Endothelial cell of umbilical vein (primary cell): Measurements from ENCODE around the gene TLNRD1. TPM values are rescaled to one million over a fixed set of nuclear protein-coding genes. Genes with fewer than 3 reads are reported as not detected.

Experiments
- BruUV-seq: library from RNA; stranded (reverse); fragments of 400-500 nt; replicated peaks from 2 replicates; lab custom pipeline; 2021; lab: Mats Ljungman, UMichigan
- CTCF ChIA-PET: fragments of 300-600, 350-600 bp; sonication (Branson Sonifier 250); formaldehyde crosslinking; loops from one replicate; lab custom pipeline; 2021; ENCODE audit warnings: antibody characterized with exemption, inconsistent platforms; lab: Charles Lee
- POLR2A ChIA-PET: fragments of 300-600, 350-600 bp; sonication (Branson Sonifier 250); formaldehyde crosslinking; loops from one replicate; lab custom pipeline; 2021; ENCODE audit warnings: antibody characterized with exemption, inconsistent platforms; lab: Charles Lee
- DNase-seq: peaks from one replicate; pipeline ENCODE4 v3.0.0-alpha.2; 2011; ENCODE audit warnings: low read depth, low spot score
- FAIRE-seq: peaks from 2 replicates; lab custom pipeline; 2011; peaks lifted over from hg19 to GRCh38; lab: Jason Lieb, UNC
- H2AFZ ChIP-seq: 2 replicates; pipeline ENCODE4 v1.6.0; 2012; ENCODE audit warnings: low read depth, low read length, control low read depth, inconsistent platforms
- H3K27ac ChIP-seq: 2 replicates; pipeline ENCODE4 v1.5.1; 2011; ENCODE audit warnings: low read depth, mild to moderate bottlenecking, control low read depth, low read length, moderate library complexity; ENCODE audit not compliant: insufficient read depth
- H3K27me3 ChIP-seq, 2 experiments: 2 replicates each; pipeline versions ENCODE4 v1.6.0 to v1.6.1; 2011; ENCODE audit warnings: low read length in 2 of 2, mixed read lengths in 1 of 2; ENCODE audit not compliant: control insufficient read depth in 2 of 2, insufficient read depth in 2 of 2
- H3K36me3 ChIP-seq, 2 experiments: 2 replicates in 1 of 2; 3 replicates in 1 of 2; pipeline ENCODE4 v1.5.1; 2011; ENCODE audit warnings: low read length in 2 of 2, mild to moderate bottlenecking in 1 of 2, moderate library complexity in 1 of 2; ENCODE audit not compliant: control insufficient read depth in 2 of 2, insufficient read depth in 2 of 2; ENCODE audit errors: extremely low read depth in 1 of 2
- H3K4me1 ChIP-seq: 3 replicates; pipeline ENCODE4 v1.5.1; 2011; ENCODE audit warnings: mild to moderate bottlenecking, low read length; ENCODE audit not compliant: control insufficient read depth, insufficient read depth; ENCODE audit errors: extremely low read depth
- H3K4me2 ChIP-seq: 2 replicates; pipeline ENCODE4 v1.6.1; 2011; ENCODE audit warnings: low read length, control low read depth, mixed read lengths; ENCODE audit not compliant: insufficient read depth
- H3K4me3 ChIP-seq, 3 experiments: fragments of 200-600 bp in 1 of 3; sonication (generic), shearing (Covaris generic) in 1 of 3; replicated peaks in 1 of 3; 2 replicates each; pipeline ENCODE4 v1.5.1; 2011 to 2016; ENCODE audit warnings: control low read depth in 3 of 3, low read length in 3 of 3, mild to moderate bottlenecking in 2 of 3, inconsistent platforms in 1 of 3, low read depth in 1 of 3, moderate library complexity in 1 of 3; ENCODE audit not compliant: insufficient read depth in 1 of 3
- H3K79me2 ChIP-seq: 2 replicates; pipeline ENCODE4 v1.6.0; 2012; ENCODE audit warnings: low read length, inconsistent platforms; ENCODE audit not compliant: control insufficient read depth, insufficient read depth
- H3K9ac ChIP-seq: replicated peaks from 2 replicates; pipeline ENCODE3; 2011; ENCODE audit warnings: low read length, control low read depth; ENCODE audit not compliant: insufficient read depth; ENCODE audit errors: extremely low read depth
- H3K9me1 ChIP-seq: replicated peaks from 3 replicates; pipeline ENCODE4 v1.6.0; 2011; ENCODE audit warnings: mild to moderate bottlenecking, low read length; ENCODE audit not compliant: control insufficient read depth, insufficient read depth; ENCODE audit errors: extremely low read depth
- H3K9me3 ChIP-seq: replicated peaks from 2 replicates; pipeline ENCODE4 v1.5.1; 2012; ENCODE audit warnings: low read length, inconsistent platforms; ENCODE audit not compliant: control insufficient read depth, insufficient read depth
- H4K20me1 ChIP-seq: replicated peaks from 2 replicates; pipeline ENCODE3; 2011; ENCODE audit warnings: mild to moderate bottlenecking, low read length; ENCODE audit not compliant: control insufficient read depth, insufficient read depth; ENCODE audit errors: extremely low read depth
- EZH2 ChIP-seq: IDR thresholded peaks from 2 replicates; pipeline ENCODE4 v1.6.1; 2012; ENCODE audit warnings: borderline replicate concordance, low read depth, mild to moderate bottlenecking, moderate library complexity, low read length, inconsistent platforms; ENCODE audit not compliant: severe bottlenecking
- FOS ChIP-seq: IDR thresholded peaks from 2 replicates; pipeline ENCODE4 v1.6.1; 2011; ENCODE audit warnings: mild to moderate bottlenecking, low read length, moderate library complexity, borderline replicate concordance; ENCODE audit not compliant: insufficient read depth
- JUN ChIP-seq: IDR thresholded peaks from 2 replicates; pipeline ENCODE4 v1.6.1; 2011; ENCODE audit warnings: borderline replicate concordance, low read depth; ENCODE audit not compliant: insufficient read length, insufficient read depth
- MAX ChIP-seq: IDR thresholded peaks from 2 replicates; pipeline ENCODE4 v1.6.1; 2011; ENCODE audit not compliant: insufficient read depth, insufficient read length
- POLR2A ChIP-seq: IDR thresholded peaks from 2 replicates; pipeline ENCODE4 v1.6.1; 2012; ENCODE audit warnings: low read depth, mild to moderate bottlenecking, control low read depth, low read length
- POLR2AphosphoS5 ChIP-seq: IDR thresholded peaks from 2 replicates; pipeline ENCODE4 v1.6.1; 2012; ENCODE audit warnings: low read depth, mild to moderate bottlenecking, control low read depth, low read length, moderate library complexity; ENCODE audit not compliant: insufficient read depth
- dilution Hi-C: fragments of 300-500 bp; cut with MboI; formaldehyde crosslinking; loops from one replicate; pipeline ENCODE4 v1.15.0; 2019; ENCODE audit warnings: low sequenced_read_pairs; ENCODE audit not compliant: extremely low pct_ligation_motif_present
- intact Hi-C: fragments of 100-400 bp; cut with micrococcal nuclease; formaldehyde crosslinking; loops from one replicate; pipeline ENCODE4 v1.10.0; 2022
- polyA plus RNA-seq, 4 experiments: library from polyadenylated mRNA; depleted of rRNA in 3 of 4; stranded (reverse) in 3 of 4; unstranded in 1 of 4; fragments of >200 nt; gene quantifications; 2 replicates each; pipeline versions ENCODE4 v1.2.1 to v1.2.3, GENCODE V29; 2011 to 2012; ENCODE audit warnings: missing spikeins in 1 of 4
- total RNA-seq: library from RNA; stranded (reverse); gene quantifications from 2 replicates; pipeline ENCODE4 v1.2.3, GENCODE V29; 2021
- TF ChIP-seq, protein P1 (sequence below), 2 donors: IDR thresholded peaks; 1 replicate in 1 of 2; 2 replicates in 1 of 2; pipeline ENCODE4 v1.5.1; 2011; ENCODE audit warnings: low read length in 2 of 2, mild to moderate bottlenecking in 2 of 2, moderate library complexity in 2 of 2, control low read depth in 1 of 2, inconsistent platforms in 1 of 2, low read depth in 1 of 2; ENCODE audit not compliant: insufficient read depth in 1 of 2; ENCODE audit errors: extremely low read depth in 1 of 2

TLNRD1 gene
- total and polyA plus RNA-seq, 2 donors (not counting 3 experiments of a cell fraction or from before 2014, with no cell fraction given) = 17.8 to 33.0 TPM

GRCh38 chr15:81049835-81050234 lies 49.1 kb downstream of the TLNRD1 start:
- no peaks in the 10 kb centered on the region for H3K36me3 ChIP-seq
- H4K20me1 ChIP-seq = no peaks in the 10 kb centered on the region
- no peak for DNase-seq
- H3K4me1 ChIP-seq = no peaks in the 10 kb centered on the region
- ChIA-PET POLR2A (no interaction called here), CTCF (interaction anchor here (0.7 kb wide), 1 partner anchor 216 kb away, joined by 3 read pairs; no protein-coding TSS in a partner anchor)
- no peaks in the 10 kb centered on the region for H3K27me3 ChIP-seq
- FAIRE-seq = no peak
- H3K4me3 ChIP-seq = no peak overlapping the region
- no peak overlapping the region for H3K27ac ChIP-seq
- no peak overlapping the region for H2AFZ ChIP-seq
- no peaks in the 10 kb centered on the region for H3K9me3 ChIP-seq
- no TSS peak for BruUV-seq
- no peak overlapping the region for H3K9ac ChIP-seq
- TF ChIP-seq MAX = no peak
- no peak for TF ChIP-seq POLR2A
- no peak for TF ChIP-seq POLR2AphosphoS5
- TF ChIP-seq JUN = no peak
- no peak for TF ChIP-seq EZH2
- TF ChIP-seq, protein P1, sequence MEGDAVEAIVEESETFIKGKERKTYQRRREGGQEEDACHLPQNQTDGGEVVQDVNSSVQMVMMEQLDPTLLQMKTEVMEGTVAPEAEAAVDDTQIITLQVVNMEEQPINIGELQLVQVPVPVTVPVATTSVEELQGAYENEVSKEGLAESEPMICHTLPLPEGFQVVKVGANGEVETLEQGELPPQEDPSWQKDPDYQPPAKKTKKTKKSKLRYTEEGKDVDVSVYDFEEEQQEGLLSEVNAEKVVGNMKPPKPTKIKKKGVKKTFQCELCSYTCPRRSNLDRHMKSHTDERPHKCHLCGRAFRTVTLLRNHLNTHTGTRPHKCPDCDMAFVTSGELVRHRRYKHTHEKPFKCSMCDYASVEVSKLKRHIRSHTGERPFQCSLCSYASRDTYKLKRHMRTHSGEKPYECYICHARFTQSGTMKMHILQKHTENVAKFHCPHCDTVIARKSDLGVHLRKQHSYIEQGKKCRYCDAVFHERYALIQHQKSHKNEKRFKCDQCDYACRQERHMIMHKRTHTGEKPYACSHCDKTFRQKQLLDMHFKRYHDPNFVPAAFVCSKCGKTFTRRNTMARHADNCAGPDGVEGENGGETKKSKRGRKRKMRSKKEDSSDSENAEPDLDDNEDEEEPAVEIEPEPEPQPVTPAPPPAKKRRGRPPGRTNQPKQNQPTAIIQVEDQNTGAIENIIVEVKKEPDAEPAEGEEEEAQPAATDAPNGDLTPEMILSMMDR (IDR thresholded peaks at IDR 0.05; ENCODE audit: extremely low read depth in 1 of 2, insufficient read depth in 1 of 2, low read depth in 1 of 2, low read length in 2 of 2) = no peak
- intact Hi-C loops = no loop called here
- dilution Hi-C loops = no loop called here
- no peak overlapping the region for H3K4me2 ChIP-seq
- no peaks in the 10 kb centered on the region for H3K9me1 ChIP-seq
- no peaks in the 10 kb centered on the region for H3K79me2 ChIP-seq

DNA sequence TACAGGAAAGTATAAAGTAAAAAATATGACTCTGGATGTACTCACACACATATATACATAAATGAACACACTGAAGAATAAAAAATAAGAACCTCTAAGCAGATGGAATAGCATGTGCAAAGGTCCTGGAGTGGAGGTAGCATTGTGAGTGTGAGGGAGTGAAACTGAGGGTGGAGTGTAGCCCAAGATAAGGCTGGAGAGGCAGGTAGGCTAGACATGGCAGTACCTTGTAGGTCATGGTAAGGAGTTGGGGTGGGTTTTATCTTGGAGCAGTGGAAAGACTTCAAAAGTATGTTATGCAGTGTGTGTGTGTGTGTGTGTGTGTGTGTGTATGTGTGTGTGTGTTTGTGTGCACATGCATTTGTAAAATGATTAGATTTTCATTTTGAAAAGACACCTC lies 49.5 kb downstream of the TLNRD1 start:
- Histone ChIP-seq H3K9me3 (no peaks in the 10 kb centered on the region), H3K9me1 (no peaks in the 10 kb centered on the region), H3K36me3 (no peaks in the 10 kb centered on the region), H4K20me1 (no peaks in the 10 kb centered on the region), H3K4me1 (no peaks in the 10 kb centered on the region), H3K9ac (no peak overlapping the region), H3K79me2 (no peaks in the 10 kb centered on the region), H2AFZ (no peak overlapping the region), H3K27ac (no peak overlapping the region), H3K4me2 (no peak overlapping the region), H3K27me3 (no peaks in the 10 kb centered on the region), H3K4me3 (no peak overlapping the region)
- dilution Hi-C loops = no loop called here
- FAIRE-seq = no peak
- DNase-seq = no peak
- intact Hi-C loops = no loop called here
- BruUV-seq = no TSS peak
- CTCF ChIA-PET = no interaction called here
- TF ChIP-seq POLR2AphosphoS5 (no peak), POLR2A (no peak), JUN (no peak), FOS (no peak)
- POLR2A ChIA-PET = no interaction called here
